Fibroblast of lung (primary cell): ENCODE results near the gene TKFC.

ENCODE experiments used
- CTCF ChIP-seq, 2 donors: IDR thresholded peaks in 1 of 2; conservative IDR thresholded peaks in 1 of 2; 1 replicate in 1 of 2; 2 replicates in 1 of 2; pipeline ENCODE4 v1.5.1; 2011 to 2012; ENCODE audit warnings: low read length in 2 of 2, control low read depth in 1 of 2, inconsistent platforms in 1 of 2, low read depth in 1 of 2, mild to moderate bottlenecking in 1 of 2
- EZH2 ChIP-seq: IDR thresholded peaks from 2 replicates; pipeline ENCODE4 v1.5.1; 2012; ENCODE audit warnings: low read length, control low read depth, mild to moderate bottlenecking; ENCODE audit errors: missing control alignments

GRCh38 chr11:61369372-61370348 is 36.6 kb downstream of the TKFC start:
- TF ChIP-seq CTCF (conservative IDR thresholded peaks at IDR 0.05 in 1 of 2, IDR thresholded peaks at IDR 0.05 in 1 of 2; ENCODE audit: low read depth in 1 of 2, low read length in 2 of 2) (no peak), EZH2 (no peak)
